T-helper 17 cell (primary cell): ENCODE results near the gene PCBP3. TPM values are rescaled to one million over a fixed set of nuclear protein-coding genes. Genes with fewer than 3 reads are reported as not detected.
A peak's percentile ranks its signal among the peaks of the same experiment; 100 is the strongest.

Source experiments
- ATAC-seq: fragments of 150-1000 bp; cut with Tn5 transposase; 2 replicates; pipeline ENCODE4 v1.10.0; 2021; ENCODE audit warnings: mild to moderate bottlenecking, moderate library complexity
- DNase-seq, 3 donors: peaks; one replicate each; pipeline versions ENCODE4 v3.0.0 to v3.0.0-alpha.2; 2020 to 2021
- H3K9me3 ChIP-seq: one replicate; pipeline ENCODE4 v1.7.0; 2013; ENCODE audit warnings: low read length, mild to moderate bottlenecking; ENCODE audit not compliant: control insufficient read depth, poor library complexity, severe bottlenecking
- H3K27ac Mint-ChIP-seq: one replicate; pipeline ENCODE4 v1.8.0; 2022; ENCODE audit warnings: mild to moderate bottlenecking, moderate library complexity, mixed read lengths
- H3K27me3 Mint-ChIP-seq: one replicate; pipeline ENCODE4 v1.8.0; 2022; ENCODE audit warnings: mixed read lengths
- H3K36me3 Mint-ChIP-seq: one replicate; pipeline ENCODE4 v1.8.0; 2022; ENCODE audit warnings: low read depth, mixed read lengths
- H3K4me1 Mint-ChIP-seq: one replicate; pipeline ENCODE4 v1.8.0; 2022; ENCODE audit warnings: mild to moderate bottlenecking, mixed read lengths
- H3K4me3 Mint-ChIP-seq: one replicate; pipeline ENCODE4 v1.8.0; 2022; ENCODE audit warnings: mild to moderate bottlenecking, moderate library complexity, mixed read lengths
- total RNA-seq, 4 donors: library from RNA in 2 of 4; stranded (reverse) in 2 of 4; gene quantifications; one replicate each; pipeline ENCODE4 v1.2.3 and lab custom pipeline; 2022 to 2026

The PCBP3 gene
- total RNA-seq, 2 donors from 2014 or later, result 0.91 to 4.2 TPM

DNA sequence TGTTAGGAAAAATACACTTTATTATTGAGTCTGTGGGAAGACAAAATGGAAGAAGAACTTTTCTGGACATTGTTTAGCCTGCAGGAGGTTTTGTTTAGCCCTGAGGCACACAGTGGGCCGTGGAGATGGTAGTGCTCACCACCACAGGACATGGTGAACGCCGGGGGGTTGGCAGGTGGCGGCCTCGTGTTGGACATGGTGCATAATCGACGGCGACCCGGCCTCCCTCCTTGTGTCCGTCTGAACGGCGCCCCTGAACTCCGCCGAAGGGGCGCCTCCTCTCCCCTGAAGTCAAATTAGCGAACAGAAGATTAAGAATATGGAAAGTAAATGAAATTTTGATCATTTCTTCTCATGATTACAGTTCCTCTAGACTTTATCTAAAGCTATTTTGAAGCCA is 126.4 kb downstream of the PCBP3 start:
- no peaks in the 10 kb centered on the region for H3K9me3 ChIP-seq
- H3K4me1 Mint-ChIP-seq, result peaks cover 12% of the 10 kb centered on the region
- no peak overlapping the region for H3K27ac Mint-ChIP-seq
- H3K36me3 Mint-ChIP-seq, result no peaks in the 10 kb centered on the region
- H3K27me3 Mint-ChIP-seq, result peaks cover 1% of the 10 kb centered on the region
- DNase-seq, result no peak
- no peak overlapping the region for H3K4me3 Mint-ChIP-seq
- ATAC-seq, result no peak

DNA sequence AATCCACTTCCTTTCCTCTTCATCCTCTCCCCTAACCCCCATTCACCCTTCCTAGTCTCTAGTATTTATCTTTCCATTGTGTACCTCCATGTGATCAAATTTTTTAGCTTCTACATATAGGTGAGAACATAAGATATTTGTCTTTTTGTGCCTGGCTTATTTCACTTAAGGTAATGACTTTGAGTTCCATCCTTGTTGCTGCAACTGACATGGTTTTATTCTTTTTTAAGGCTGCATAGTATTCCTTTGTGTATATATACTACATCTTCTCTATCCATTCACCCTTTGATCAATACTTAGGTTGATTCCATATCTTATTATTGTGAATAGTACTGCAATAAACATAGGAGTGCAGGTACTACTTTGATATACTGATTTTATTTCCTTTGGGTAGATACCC is 128.7 kb downstream of the PCBP3 start:
- no peaks in the 10 kb centered on the region for H3K9me3 ChIP-seq
- no peaks in the 10 kb centered on the region for H3K27me3 Mint-ChIP-seq
- no peaks in the 10 kb centered on the region for H3K36me3 Mint-ChIP-seq
- ATAC-seq (no peak), DNase-seq (no peak)
- H3K4me3 Mint-ChIP-seq, result no peak overlapping the region
- H3K27ac Mint-ChIP-seq, result no peak overlapping the region
- H3K4me1 Mint-ChIP-seq, result peaks cover 8% of the 10 kb centered on the region

DNA sequence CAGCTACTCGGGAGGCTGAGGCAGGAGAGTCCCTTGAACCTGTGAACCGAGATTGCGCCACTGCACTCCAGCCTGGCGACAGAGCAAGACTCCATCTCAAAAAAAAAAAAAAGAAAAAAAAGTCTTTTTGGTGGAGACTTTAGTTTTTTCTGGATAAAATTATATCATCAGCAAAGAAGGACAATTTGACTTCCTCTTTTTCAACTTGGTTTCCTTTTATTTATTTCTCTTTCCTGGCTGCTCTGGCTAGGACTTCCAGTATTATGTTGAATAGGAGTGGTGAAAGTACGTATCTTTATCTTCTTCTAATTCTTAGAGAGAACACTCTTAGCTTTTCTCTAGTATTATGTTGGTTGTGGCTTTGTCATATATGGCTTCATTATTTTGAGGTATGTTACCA is 130.8 kb downstream of the PCBP3 start:
- no peak for DNase-seq
- Mint-ChIP-seq H3K27ac (no peak overlapping the region), H3K4me3 (no peak overlapping the region), H3K4me1 (no peaks in the 10 kb centered on the region), H3K27me3 (no peaks in the 10 kb centered on the region), H3K36me3 (peaks cover 3% of the 10 kb centered on the region)
- no peaks in the 10 kb centered on the region for H3K9me3 ChIP-seq
- no peak for ATAC-seq

DNA sequence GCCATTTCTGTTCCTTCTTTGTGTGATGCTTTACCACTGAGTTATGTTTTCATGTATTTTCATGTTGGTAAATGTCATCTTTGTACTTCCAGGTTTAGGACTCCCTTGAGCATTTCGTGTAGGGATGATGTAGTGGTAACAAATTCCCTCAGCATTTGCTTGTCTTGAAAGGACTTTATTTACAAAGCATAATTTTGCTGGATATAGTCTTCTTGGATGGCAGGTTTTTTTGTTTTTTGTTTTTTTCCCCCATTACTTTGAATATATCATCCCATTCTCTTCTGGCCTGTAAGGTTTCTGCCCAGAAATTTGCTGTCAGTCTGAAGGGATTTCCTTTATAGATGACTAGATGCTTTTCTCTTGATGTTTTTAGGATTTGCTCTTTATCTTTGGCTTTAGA is 133.4 kb downstream of the PCBP3 start:
- H3K9me3 ChIP-seq, result no peaks in the 10 kb centered on the region
- peaks cover 3% of the 10 kb centered on the region for H3K36me3 Mint-ChIP-seq

DNA sequence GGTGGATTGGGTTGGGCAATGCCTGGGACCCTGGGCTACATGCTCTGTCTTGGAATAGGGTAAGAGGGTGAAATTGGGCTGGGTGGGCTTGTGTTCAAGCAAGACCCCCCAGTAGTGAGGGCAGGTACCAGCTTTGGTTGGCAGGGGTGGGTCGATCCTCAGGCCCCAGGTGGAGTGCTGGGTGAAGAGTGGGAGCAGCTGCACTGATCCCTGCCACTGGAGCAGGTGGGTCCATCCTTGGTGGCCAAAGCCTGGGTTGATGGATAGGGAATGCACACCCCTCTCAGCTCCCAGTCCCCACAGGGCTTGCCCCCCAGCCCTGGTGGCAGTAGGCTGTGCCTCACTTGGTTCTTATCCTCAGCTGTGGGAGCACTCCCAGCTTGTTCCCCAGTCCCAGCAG is 135.2 kb downstream of the PCBP3 start:
- Mint-ChIP-seq H3K4me3 (no peak overlapping the region), H3K27ac (no peak overlapping the region), H3K27me3 (peaks cover 16% of the 10 kb centered on the region), H3K4me1 (peaks cover 2% of the 10 kb centered on the region), H3K36me3 (peaks cover 6% of the 10 kb centered on the region)
- ATAC-seq (no peak), DNase-seq (no peak)
- no peaks in the 10 kb centered on the region for H3K9me3 ChIP-seq

More for the DNA sequence above, 133.4 kb downstream of the PCBP3 start:
- Mint-ChIP-seq H3K27me3 (peaks cover 2% of the 10 kb centered on the region), H3K4me3 (no peak overlapping the region), H3K4me1 (no peaks in the 10 kb centered on the region), H3K27ac (no peak overlapping the region)
- no peak for DNase-seq
- ATAC-seq, result no peak

DNA sequence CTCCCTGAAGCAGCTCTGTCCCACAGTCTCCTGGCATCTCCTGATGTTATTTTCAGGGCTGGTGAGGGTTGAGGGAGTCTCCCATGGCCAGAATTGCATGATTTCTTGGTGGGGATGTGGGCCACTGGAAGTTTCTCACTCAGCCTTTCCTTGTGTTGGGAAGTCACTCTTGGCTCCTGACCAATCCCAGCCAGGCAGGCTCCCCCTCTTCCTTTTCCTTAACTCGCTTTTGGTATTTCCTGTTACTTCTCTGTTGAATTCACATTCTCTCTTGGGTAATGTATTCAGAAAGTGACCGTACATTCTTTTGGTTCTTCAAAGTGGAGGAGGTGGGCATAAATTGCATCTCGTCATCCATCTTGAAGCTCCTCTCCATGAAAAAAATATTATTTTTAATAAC is 135.7 kb downstream of the PCBP3 start:
- peaks cover 6% of the 10 kb centered on the region for H3K36me3 Mint-ChIP-seq
- no peak overlapping the region for H3K4me3 Mint-ChIP-seq
- ATAC-seq (no peak), DNase-seq (no peak)
- peaks cover 2% of the 10 kb centered on the region for H3K4me1 Mint-ChIP-seq
- H3K27me3 Mint-ChIP-seq, result peaks cover 16% of the 10 kb centered on the region
- H3K9me3 ChIP-seq, result no peaks in the 10 kb centered on the region
- no peak overlapping the region for H3K27ac Mint-ChIP-seq

DNA sequence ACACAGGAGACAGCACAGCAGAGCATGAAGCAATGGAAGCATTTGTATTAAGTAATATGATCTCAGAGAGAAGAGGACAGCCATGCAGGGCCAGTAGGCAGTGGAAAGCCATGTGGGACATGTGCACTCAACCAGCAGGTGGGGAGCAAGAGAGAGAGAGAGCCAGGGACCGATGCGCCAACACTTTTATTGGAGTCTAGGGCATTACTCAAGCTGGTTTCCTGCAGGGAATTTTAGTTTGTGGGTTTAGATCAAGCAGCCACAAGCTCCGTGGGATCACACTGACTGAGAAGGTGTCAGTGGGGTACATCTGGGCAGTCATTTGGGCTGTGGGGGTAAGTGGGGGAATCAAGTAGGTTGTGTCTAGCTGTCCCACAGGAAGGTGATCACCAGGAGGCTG is 137.1 kb downstream of the PCBP3 start:
- H3K27me3 Mint-ChIP-seq, result peaks cover 16% of the 10 kb centered on the region
- no peak overlapping the region for H3K27ac Mint-ChIP-seq

DNA sequence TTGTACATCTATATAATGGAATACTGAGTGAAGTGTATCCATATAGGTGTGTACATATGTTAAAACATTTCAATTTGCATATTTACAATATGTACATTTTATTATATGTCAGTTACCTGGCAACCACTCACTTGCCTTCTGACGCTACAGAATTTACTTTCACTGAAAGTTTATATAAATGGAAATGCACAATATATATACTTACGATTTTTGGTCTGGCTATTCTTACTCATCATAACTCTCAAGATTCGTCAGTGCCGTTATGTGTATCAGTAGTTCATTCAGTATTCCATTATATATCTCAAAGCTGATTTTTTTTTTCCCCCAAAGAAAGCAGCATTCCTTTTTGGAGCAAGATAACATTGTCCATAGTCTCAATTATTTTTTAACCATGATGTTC is 138.2 kb downstream of the PCBP3 start:
- no peak for ATAC-seq
- no peak overlapping the region for H3K27ac Mint-ChIP-seq

More for the DNA sequence above, 137.1 kb downstream of the PCBP3 start:
- Mint-ChIP-seq H3K4me1 (peaks cover 2% of the 10 kb centered on the region), H3K4me3 (no peak overlapping the region), H3K36me3 (peaks cover 6% of the 10 kb centered on the region)
- H3K9me3 ChIP-seq, result no peaks in the 10 kb centered on the region
- ATAC-seq (no peak), DNase-seq (no peak)

DNA sequence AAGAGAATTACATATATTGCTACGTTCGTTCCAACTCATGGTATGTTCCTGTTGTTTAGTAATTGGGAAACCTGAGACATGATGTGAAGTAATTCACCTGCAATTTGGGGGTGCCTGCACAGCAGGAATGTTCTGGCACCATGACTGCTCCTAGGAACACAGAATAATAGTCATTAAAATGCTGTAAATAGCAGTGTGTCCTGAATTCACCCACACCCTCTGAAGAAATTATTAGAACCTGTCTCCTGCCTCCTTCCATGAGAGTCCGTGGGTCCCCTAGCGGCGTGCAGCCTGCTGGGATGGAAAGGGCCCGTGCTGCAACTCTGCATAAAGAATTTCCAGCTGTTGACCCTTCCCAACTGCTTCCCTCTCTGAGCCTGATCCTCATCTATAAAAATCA is 143.1 kb downstream of the PCBP3 start:
- H3K4me1 Mint-ChIP-seq, result peaks cover 6% of the 10 kb centered on the region
- H3K4me3 Mint-ChIP-seq, result no peak overlapping the region
- H3K9me3 ChIP-seq, result no peaks in the 10 kb centered on the region
- ATAC-seq (no peak), DNase-seq (no peak)
- peaks cover 6% of the 10 kb centered on the region for H3K36me3 Mint-ChIP-seq
- no peak overlapping the region for H3K27ac Mint-ChIP-seq
- peaks cover 48% of the 10 kb centered on the region for H3K27me3 Mint-ChIP-seq

More for the DNA sequence above, 138.2 kb downstream of the PCBP3 start:
- H3K27me3 Mint-ChIP-seq, result peaks cover 16% of the 10 kb centered on the region
- no peaks in the 10 kb centered on the region for H3K9me3 ChIP-seq
- DNase-seq, result no peak
- H3K4me3 Mint-ChIP-seq, result no peak overlapping the region
- peaks cover 6% of the 10 kb centered on the region for H3K36me3 Mint-ChIP-seq
- H3K4me1 Mint-ChIP-seq, result peaks cover 2% of the 10 kb centered on the region

DNA sequence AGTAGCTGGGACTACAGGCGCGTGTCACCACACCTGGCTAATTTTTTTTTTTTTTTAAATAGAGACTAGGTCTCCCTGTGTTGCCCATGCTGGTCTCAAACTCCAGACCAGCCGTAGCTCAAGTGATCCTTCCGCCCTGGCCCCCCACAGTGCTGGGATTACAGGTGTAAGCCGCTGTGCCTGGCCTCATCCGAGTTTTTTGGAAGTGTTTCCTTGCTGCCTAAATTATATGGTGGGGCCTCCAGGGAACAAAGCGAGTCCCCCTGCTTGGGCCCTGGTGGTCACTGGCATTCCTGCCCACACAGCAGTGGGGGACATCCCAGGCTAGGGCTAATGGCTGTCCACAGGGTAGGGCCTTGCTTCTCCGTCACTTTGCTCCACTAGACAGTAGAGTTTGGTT is 143.8 kb downstream of the PCBP3 start:
- H3K9me3 ChIP-seq, result no peaks in the 10 kb centered on the region
- Mint-ChIP-seq H3K36me3 (peaks cover 6% of the 10 kb centered on the region), H3K27ac (no peak overlapping the region), H3K27me3 (peaks cover 42% of the 10 kb centered on the region), H3K4me3 (no peak overlapping the region), H3K4me1 (peaks cover 6% of the 10 kb centered on the region)
- DNase-seq, result no peak
- ATAC-seq, result no peak

DNA sequence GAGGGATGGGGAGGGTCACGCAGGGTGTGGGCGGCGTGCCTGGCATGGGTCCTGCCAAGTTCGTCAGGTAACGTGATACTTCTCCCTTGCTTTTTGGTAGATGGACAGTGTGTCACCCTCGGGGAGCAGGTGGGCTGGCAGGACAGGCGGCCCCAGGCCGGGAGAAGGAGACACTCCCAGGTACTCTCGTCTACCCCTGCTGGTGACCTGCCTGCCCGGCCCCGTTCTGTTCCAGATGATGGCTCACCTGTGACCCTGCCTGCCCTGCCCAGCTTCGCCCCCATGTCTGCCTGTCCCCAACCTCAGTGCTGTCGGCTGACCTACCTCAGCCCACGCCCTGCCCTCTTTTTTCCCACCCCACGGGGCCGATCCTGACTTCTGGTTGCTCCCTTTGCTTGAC is 144.7 kb downstream of the PCBP3 start:
- ATAC-seq (no peak), DNase-seq (no peak)
- Mint-ChIP-seq H3K4me3 (no peak overlapping the region), H3K4me1 (peaks cover 6% of the 10 kb centered on the region), H3K27ac (no peak overlapping the region), H3K27me3 (peaks cover 36% of the 10 kb centered on the region), H3K36me3 (peaks cover 6% of the 10 kb centered on the region)
- H3K9me3 ChIP-seq, result no peaks in the 10 kb centered on the region

DNA sequence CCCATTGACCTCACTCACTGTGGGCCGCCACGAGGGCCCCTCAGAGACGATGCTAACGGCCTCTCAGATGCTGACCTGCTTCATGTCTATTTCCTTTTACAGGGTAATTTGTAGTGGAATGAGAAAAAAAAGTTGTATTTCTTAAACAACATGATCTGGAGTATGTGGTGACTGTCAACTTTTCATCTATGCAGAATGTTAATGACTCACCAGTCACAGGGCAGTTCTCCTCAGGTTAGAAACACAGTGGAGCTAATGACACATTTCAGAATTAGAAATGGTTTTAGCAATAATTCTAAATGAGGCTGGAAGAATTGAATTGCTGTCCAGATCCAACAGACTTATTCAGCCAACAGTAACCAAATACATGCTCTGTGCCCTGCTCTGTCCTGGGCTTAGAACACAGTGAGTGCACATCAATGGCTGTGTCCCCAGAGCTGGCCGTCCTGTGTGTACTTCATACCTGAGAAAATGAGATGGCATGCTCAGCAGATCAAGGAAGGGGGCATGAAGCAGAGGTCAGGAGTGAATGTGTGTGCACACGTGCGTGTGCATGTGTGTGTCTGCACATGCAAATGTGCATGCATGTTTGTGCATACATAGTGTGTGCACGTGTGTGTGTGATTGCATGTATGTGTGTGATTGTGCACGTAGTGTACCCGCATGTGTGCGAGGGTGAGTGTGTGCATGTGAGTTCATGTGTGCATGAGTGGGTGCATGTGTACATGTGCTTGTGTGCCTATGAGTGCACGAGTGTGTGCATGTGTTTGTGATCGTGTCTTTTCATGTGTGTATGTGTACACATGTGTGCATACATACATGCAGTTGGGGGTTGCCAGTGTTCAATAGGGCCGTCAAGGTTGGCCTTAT is 145.3 kb downstream of the PCBP3 start:
- Mint-ChIP-seq H3K4me3 (no peak overlapping the region), H3K4me1 (peaks cover 3% of the 10 kb centered on the region), H3K27me3 (peaks cover 32% of the 10 kb centered on the region), H3K27ac (no peak overlapping the region), H3K36me3 (peaks cover 3% of the 10 kb centered on the region)
- DNase-seq, result no peak
- no peaks in the 10 kb centered on the region for H3K9me3 ChIP-seq
- no peak for ATAC-seq

DNA sequence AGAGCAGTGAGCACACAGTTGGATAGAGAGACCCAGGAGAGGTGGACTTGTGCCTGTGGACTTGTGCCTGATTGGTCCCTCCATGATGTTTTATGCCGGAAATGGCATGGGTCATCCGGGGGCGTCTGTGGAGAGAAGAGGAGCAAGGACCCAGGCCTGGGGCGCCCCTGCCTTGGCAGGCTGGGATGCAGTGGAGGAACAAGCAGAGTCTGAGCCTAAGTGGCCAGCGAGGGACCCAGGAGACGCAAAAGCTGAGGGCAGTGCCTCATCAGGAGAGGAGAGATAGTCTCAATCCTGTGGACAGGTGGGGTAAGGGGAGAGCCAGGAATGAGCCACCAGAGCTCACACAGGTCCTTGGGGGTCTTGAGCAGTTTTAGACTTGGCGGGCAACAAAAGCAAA is 146.9 kb downstream of the PCBP3 start:
- H3K9me3 ChIP-seq, result no peaks in the 10 kb centered on the region
- DNase-seq (no peak), ATAC-seq (no peak)
- Mint-ChIP-seq H3K4me3 (no peak overlapping the region), H3K36me3 (peaks cover 3% of the 10 kb centered on the region), H3K27me3 (peaks cover 32% of the 10 kb centered on the region), H3K4me1 (peaks cover 3% of the 10 kb centered on the region), H3K27ac (peak overlapping the region; percentile 84)
